Panc1 (cell line): Measurements from ENCODE around the gene FBXL17. TPM values are rescaled to one million over a fixed set of nuclear protein-coding genes. Genes with fewer than 3 reads are reported as not detected.

Experiments
- ATAC-seq: fragments of 200-7000 bp; cut with Tn5 transposase; 2 replicates; pipeline ENCODE4 v1.9.1; 2020; ENCODE audit warnings: mild to moderate bottlenecking, moderate library complexity
- BruUV-seq: library from RNA; stranded (reverse); fragments of 400-500 nt; replicated peaks from 2 replicates; lab custom pipeline; 2021; lab: Mats Ljungman, UMichigan
- CTCF ChIA-PET: fragments of 300-600 bp; sonication (Branson Sonifier 250); formaldehyde crosslinking; loops from one replicate; lab custom pipeline; 2022; ENCODE audit warnings: antibody characterized with exemption; lab: Charles Lee
- POLR2A ChIA-PET: fragments of 300-600 bp; sonication (Branson Sonifier 250); formaldehyde crosslinking; loops from one replicate; lab custom pipeline; 2022; ENCODE audit warnings: antibody characterized with exemption; lab: Charles Lee
- DNase-seq: peaks from one replicate; pipeline ENCODE4 v3.0.0-alpha.2; 2010; ENCODE audit warnings: low read depth, low spot score
- H3K27ac ChIP-seq: 2 replicates; pipeline ENCODE4 v1.5.1; 2011; ENCODE audit warnings: mild to moderate bottlenecking, low read length, inconsistent platforms
- H3K27me3 ChIP-seq: fragments of 200-500 bp; sonication (Bioruptor generic); 2 replicates; pipeline ENCODE4 v1.6.0; 2014; ENCODE audit warnings: low read length, inconsistent platforms; ENCODE audit not compliant: control insufficient read depth, insufficient read depth
- H3K36me3 ChIP-seq: fragments of 200-500 bp; sonication (Bioruptor generic); 2 replicates; pipeline ENCODE4 v1.5.1; 2014; ENCODE audit warnings: inconsistent platforms, mild to moderate bottlenecking, low read length, moderate library complexity; ENCODE audit not compliant: control insufficient read depth, insufficient read depth
- H3K4me1 ChIP-seq: 2 replicates; pipeline ENCODE4 v1.5.1; 2011; ENCODE audit warnings: inconsistent platforms, mild to moderate bottlenecking, low read length, moderate library complexity; ENCODE audit not compliant: control insufficient read depth, insufficient read depth
- H3K4me3 ChIP-seq, 2 experiments: 2 replicates each; pipeline ENCODE4 v1.5.1; 2011 to 2012; ENCODE audit warnings: low read depth in 2 of 2, low read length in 2 of 2, mild to moderate bottlenecking in 2 of 2, inconsistent platforms in 1 of 2, moderate library complexity in 1 of 2
- H3K9me3 ChIP-seq: fragments of 200-500 bp; sonication (Bioruptor generic); 2 replicates; pipeline ENCODE4 v1.5.1; 2014; ENCODE audit warnings: low read depth, mild to moderate bottlenecking, inconsistent platforms, low read length, moderate library complexity; ENCODE audit not compliant: control insufficient read depth, insufficient read depth
- POLR2AphosphoS5 ChIP-seq: IDR thresholded peaks from 2 replicates; pipeline ENCODE4 v1.6.1; 2012; ENCODE audit warnings: mild to moderate bottlenecking, low read depth, low read length, moderate library complexity
- REST ChIP-seq, 2 experiments: IDR thresholded peaks; 2 replicates each; pipeline ENCODE4 v1.6.1; 2011 to 2012; ENCODE audit warnings: low read depth in 2 of 2, control low read depth in 1 of 2, low read length in 1 of 2, mild to moderate bottlenecking in 1 of 2, moderate library complexity in 1 of 2; ENCODE audit not compliant: insufficient read depth in 1 of 2
- SIN3A ChIP-seq: IDR thresholded peaks from 2 replicates; pipeline ENCODE4 v1.6.1; 2012; ENCODE audit warnings: low read depth, mild to moderate bottlenecking, low read length, moderate library complexity, borderline replicate concordance; ENCODE audit not compliant: insufficient read depth
- TCF7L2 ChIP-seq: IDR thresholded peaks from 2 replicates; pipeline ENCODE4 v1.6.1; 2011; ENCODE audit warnings: mild to moderate bottlenecking, low read depth, low read length, inconsistent platforms
- in situ Hi-C: cut with HindIII; loops from 2 replicates; pipeline ENCODE4 v1.10.0; 2016; ENCODE audit warnings: low sequenced_read_pairs, low pct_unique_long_range_greater_than_20kb
- intact Hi-C: fragments of 100-400 bp; cut with micrococcal nuclease; formaldehyde crosslinking; loops from one replicate; pipeline ENCODE4 v1.10.0; 2022; ENCODE audit not compliant: unreplicated experiment
- total RNA-seq: library from RNA; stranded (reverse); gene quantifications from one replicate; pipeline ENCODE4 v1.2.1, GENCODE V29; 2021; ENCODE audit not compliant: unreplicated experiment
- TF ChIP-seq, protein P1 (sequence below): fragments of 450-650 bp; IDR thresholded peaks from 2 replicates; pipeline ENCODE4 v1.5.1; 2017; ENCODE audit warnings: mild to moderate bottlenecking

FBXL17 gene
- total RNA-seq, 1 experiment from 2014 or later: 17.4 TPM

- H3K4me3 ChIP-seq: no peak overlapping the region
- no peaks in the 10 kb centered on the region for H3K4me1 ChIP-seq
- no peak overlapping the region for H3K27ac ChIP-seq
- in situ Hi-C loops: no loop called here
- H3K36me3 ChIP-seq: no peaks in the 10 kb centered on the region; the same call in 1 of the 2 replicates
- intact Hi-C loops: no loop called here
- no peaks in the 10 kb centered on the region for H3K9me3 ChIP-seq
- no peaks in the 10 kb centered on the region for H3K27me3 ChIP-seq
- CTCF ChIA-PET: no interaction called here
- no peak for ATAC-seq
- no TSS peak for BruUV-seq
- POLR2A ChIA-PET: no interaction called here
- TF ChIP-seq, protein P1, sequence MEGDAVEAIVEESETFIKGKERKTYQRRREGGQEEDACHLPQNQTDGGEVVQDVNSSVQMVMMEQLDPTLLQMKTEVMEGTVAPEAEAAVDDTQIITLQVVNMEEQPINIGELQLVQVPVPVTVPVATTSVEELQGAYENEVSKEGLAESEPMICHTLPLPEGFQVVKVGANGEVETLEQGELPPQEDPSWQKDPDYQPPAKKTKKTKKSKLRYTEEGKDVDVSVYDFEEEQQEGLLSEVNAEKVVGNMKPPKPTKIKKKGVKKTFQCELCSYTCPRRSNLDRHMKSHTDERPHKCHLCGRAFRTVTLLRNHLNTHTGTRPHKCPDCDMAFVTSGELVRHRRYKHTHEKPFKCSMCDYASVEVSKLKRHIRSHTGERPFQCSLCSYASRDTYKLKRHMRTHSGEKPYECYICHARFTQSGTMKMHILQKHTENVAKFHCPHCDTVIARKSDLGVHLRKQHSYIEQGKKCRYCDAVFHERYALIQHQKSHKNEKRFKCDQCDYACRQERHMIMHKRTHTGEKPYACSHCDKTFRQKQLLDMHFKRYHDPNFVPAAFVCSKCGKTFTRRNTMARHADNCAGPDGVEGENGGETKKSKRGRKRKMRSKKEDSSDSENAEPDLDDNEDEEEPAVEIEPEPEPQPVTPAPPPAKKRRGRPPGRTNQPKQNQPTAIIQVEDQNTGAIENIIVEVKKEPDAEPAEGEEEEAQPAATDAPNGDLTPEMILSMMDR: no peak
- TF ChIP-seq TCF7L2 (no peak), REST (IDR thresholded peaks at IDR 0.05; ENCODE audit: insufficient read depth in 1 of 2, low read depth in 2 of 2, low read length in 1 of 2) (no peak), SIN3A (no peak), POLR2AphosphoS5 (no peak)
- DNase-seq: no peak
Measured at GRCh38 chr5:108311682-108312081, 70.2 kb downstream of the FBXL17 start.

- ChIA-PET POLR2A (no interaction called here), CTCF (no interaction called here)
- no TSS peak for BruUV-seq
- intact Hi-C loops: no loop called here
- no peak overlapping the region for H3K4me3 ChIP-seq
- in situ Hi-C loops: no loop called here
- no peaks in the 10 kb centered on the region for H3K36me3 ChIP-seq
- no peaks in the 10 kb centered on the region for H3K9me3 ChIP-seq
- H3K4me1 ChIP-seq: no peaks in the 10 kb centered on the region; the same call in 1 of the 2 replicates
- TF ChIP-seq POLR2AphosphoS5 (no peak), SIN3A (no peak), TCF7L2 (no peak), REST (IDR thresholded peaks at IDR 0.05; ENCODE audit: insufficient read depth in 1 of 2, low read depth in 2 of 2, low read length in 1 of 2) (no peak)
- TF ChIP-seq, protein P1: no peak
- DNase-seq: no peak
- H3K27ac ChIP-seq: no peak overlapping the region
- no peak for ATAC-seq
- H3K27me3 ChIP-seq: no peaks in the 10 kb centered on the region
Measured at GRCh38 chr5:108303611-108304010, 78.3 kb downstream of the FBXL17 start.
